H1 (cell line): Measurements from ENCODE around the gene PPBP. TPM values are rescaled to one million over a fixed set of nuclear protein-coding genes. Genes with fewer than 3 reads are reported as not detected.

Experiments
- CTCF ChIA-PET: fragments of 300-600 bp; sonication (Branson Sonifier 250); formaldehyde crosslinking; loops from one replicate; lab custom pipeline; 2021; ENCODE audit not compliant: partially characterized antibody; lab: Charles Lee
- POLR2A ChIA-PET: fragments of 300-600 bp; sonication (Branson Sonifier 250); formaldehyde crosslinking; loops from one replicate; lab custom pipeline; 2021; ENCODE audit warnings: inconsistent platforms; ENCODE audit not compliant: partially characterized antibody; lab: Charles Lee
- DNase-seq, 2 experiments: peaks; one replicate each; pipeline versions ENCODE4 v3.0.0 to v3.0.0-alpha.2; 2010 to 2022; ENCODE audit warnings: low spot score in 2 of 2, low read depth in 1 of 2, mixed read lengths in 1 of 2
- FAIRE-seq: peaks from 2 replicates; lab custom pipeline; 2011; peaks lifted over from hg19 to GRCh38; lab: Jason Lieb, UNC
- H2AFZ ChIP-seq: 2 replicates; pipeline ENCODE4 v1.8.1; 2012; ENCODE audit warnings: low read length, inconsistent platforms
- H2AK5ac ChIP-seq: 2 replicates; pipeline ENCODE4 v1.6.1; 2013; ENCODE audit warnings: low read depth, low read length
- H2BK120ac ChIP-seq: replicated peaks from 2 replicates; pipeline ENCODE3; 2013; ENCODE audit warnings: low read depth, low read length, inconsistent platforms
- H2BK12ac ChIP-seq: 2 replicates; pipeline ENCODE4 v1.6.1; 2013; ENCODE audit warnings: low read depth, low read length
- H2BK15ac ChIP-seq: 2 replicates; pipeline ENCODE4 v1.6.1; 2013; ENCODE audit warnings: low read length
- H2BK20ac ChIP-seq: 2 replicates; pipeline ENCODE4 v1.6.1; 2013; ENCODE audit warnings: low read length
- H2BK5ac ChIP-seq: 2 replicates; pipeline ENCODE4 v1.6.1; 2013; ENCODE audit warnings: low read depth, low read length
- H3K14ac ChIP-seq: 2 replicates; pipeline ENCODE4 v1.6.1; 2013; ENCODE audit warnings: inconsistent platforms; ENCODE audit not compliant: insufficient read length
- H3K18ac ChIP-seq: 2 replicates; pipeline ENCODE4 v1.6.1; 2013; ENCODE audit warnings: low read length; ENCODE audit errors: extremely low read depth
- H3K23ac ChIP-seq: 2 replicates; pipeline ENCODE4 v1.6.1; 2013; ENCODE audit warnings: inconsistent platforms; ENCODE audit not compliant: insufficient read length
- H3K23me2 ChIP-seq: 2 replicates; pipeline ENCODE4 v1.6.1; 2013; ENCODE audit warnings: low read depth, low read length
- H3K27ac ChIP-seq: 2 replicates; pipeline ENCODE4 v1.6.1; 2011; ENCODE audit warnings: low read depth, low read length, inconsistent platforms
- H3K27me3 ChIP-seq, 4 experiments: replicated peaks in 1 of 4; 1 replicate in 1 of 4; 2 replicates in 3 of 4; pipeline versions ENCODE4 v1.6.1 to v1.8.1; 2011 to 2013; ENCODE audit warnings: low read length in 3 of 4, mild to moderate bottlenecking in 3 of 4, inconsistent platforms in 2 of 4, mixed read lengths in 2 of 4, moderate library complexity in 1 of 4; ENCODE audit not compliant: control insufficient read depth in 3 of 4, insufficient read depth in 3 of 4; ENCODE audit errors: extremely low read depth in 1 of 4
- H3K36me3 ChIP-seq, 4 experiments: 2 replicates each; pipeline versions ENCODE4 v1.6.1 to v1.8.1; 2011 to 2013; ENCODE audit warnings: mild to moderate bottlenecking in 4 of 4, low read length in 3 of 4, moderate library complexity in 2 of 4, control low read depth in 1 of 4, inconsistent platforms in 1 of 4; ENCODE audit not compliant: insufficient read depth in 4 of 4, control insufficient read depth in 2 of 4
- H3K4ac ChIP-seq: replicated peaks from 2 replicates; pipeline ENCODE3; 2013; ENCODE audit warnings: low read length, low read depth, mixed read lengths, inconsistent platforms; ENCODE audit not compliant: insufficient read length
- H3K4me1 ChIP-seq, 4 experiments: replicated peaks in 1 of 4; 1 replicate in 1 of 4; 2 replicates in 3 of 4; pipeline versions ENCODE4 v1.6.1 to v1.8.1; 2011 to 2013; ENCODE audit warnings: low read length in 3 of 4, inconsistent platforms in 2 of 4, mixed read lengths in 1 of 4; ENCODE audit not compliant: insufficient read depth in 4 of 4, control insufficient read depth in 3 of 4
- H3K4me2 ChIP-seq, 2 experiments: 2 replicates each; pipeline versions ENCODE4 v1.6.1 to v1.8.1; 2011 to 2013; ENCODE audit warnings: low read depth in 2 of 2, low read length in 2 of 2, control low read depth in 1 of 2, inconsistent platforms in 1 of 2, mild to moderate bottlenecking in 1 of 2; ENCODE audit not compliant: insufficient read depth in 1 of 2
- H3K4me3 ChIP-seq, 4 experiments: fragments of 200-600, 300-600 bp in 1 of 4; sonication (generic), shearing (Covaris generic), sonication (Bioruptor Twin) in 1 of 4; 2 replicates each; pipeline versions ENCODE4 v1.5.1 to v1.8.1; 2011 to 2016; ENCODE audit warnings: low read length in 4 of 4, low read depth in 3 of 4, control low read depth in 2 of 4, inconsistent platforms in 2 of 4, mild to moderate bottlenecking in 2 of 4, mixed read lengths in 1 of 4, moderate library complexity in 1 of 4; ENCODE audit not compliant: insufficient read depth in 2 of 4; ENCODE audit errors: extremely low read depth in 1 of 4
- H3K56ac ChIP-seq: replicated peaks from 2 replicates; pipeline ENCODE3; 2013; ENCODE audit warnings: low read depth, mild to moderate bottlenecking, mixed read lengths, low read length, inconsistent platforms; ENCODE audit not compliant: insufficient read length
- H3K79me1 ChIP-seq: 2 replicates; pipeline ENCODE4 v1.6.1; 2013; ENCODE audit warnings: low read depth, low read length, control low read depth
- H3K79me2 ChIP-seq, 2 experiments: 2 replicates each; pipeline versions ENCODE4 v1.6.1 to v1.8.1; 2012 to 2013; ENCODE audit warnings: low read length in 2 of 2, mild to moderate bottlenecking in 2 of 2, inconsistent platforms in 1 of 2; ENCODE audit not compliant: insufficient read depth in 2 of 2, control insufficient read depth in 1 of 2
- H3K9ac ChIP-seq, 4 experiments: replicated peaks in 1 of 4; 1 replicate in 1 of 4; 2 replicates in 3 of 4; pipeline versions ENCODE4 v1.6.1 to v1.8.1; 2011 to 2013; ENCODE audit warnings: low read depth in 3 of 4, low read length in 3 of 4, control low read depth in 2 of 4, mild to moderate bottlenecking in 2 of 4, moderate library complexity in 2 of 4, inconsistent platforms in 1 of 4; ENCODE audit errors: extremely low read depth in 1 of 4
- H3K9me3 ChIP-seq, 2 experiments: 2 replicates each; pipeline versions ENCODE4 v1.6.1 to v1.8.1; 2012 to 2013; ENCODE audit warnings: mild to moderate bottlenecking in 2 of 2, moderate library complexity in 2 of 2, control low read depth in 1 of 2, inconsistent platforms in 1 of 2, low read depth in 1 of 2, low read length in 1 of 2, mixed read lengths in 1 of 2; ENCODE audit not compliant: insufficient read depth in 2 of 2
- H4K20me1 ChIP-seq, 2 experiments: replicated peaks in 1 of 2; 2 replicates each; pipeline versions ENCODE3 to v1.8.1; 2011 to 2013; ENCODE audit warnings: inconsistent platforms in 2 of 2, low read length in 2 of 2, mild to moderate bottlenecking in 1 of 2; ENCODE audit not compliant: insufficient read depth in 2 of 2, control insufficient read depth in 1 of 2
- H4K5ac ChIP-seq: 2 replicates; pipeline ENCODE4 v1.6.1; 2013; ENCODE audit warnings: low read length, low read depth, mixed read lengths, inconsistent platforms; ENCODE audit not compliant: insufficient read length
- H4K8ac ChIP-seq: 2 replicates; pipeline ENCODE4 v1.8.0; 2013; ENCODE audit warnings: mild to moderate bottlenecking, moderate library complexity, low read length, inconsistent platforms; ENCODE audit not compliant: insufficient read depth; ENCODE audit errors: extremely low read depth
- H4K91ac ChIP-seq: replicated peaks from 2 replicates; pipeline ENCODE3; 2013; ENCODE audit warnings: low read length, mixed read lengths, inconsistent platforms; ENCODE audit not compliant: insufficient read length
- ASH2L ChIP-seq: fragments of 200-600, 300-600 bp; sonication (generic); IDR thresholded peaks from one replicate; pipeline ENCODE4 v1.7.1; 2017; ENCODE audit warnings: low read length
- CBX8 ChIP-seq: fragments of 300-800, 300-1000 bp; sonication (generic); IDR thresholded peaks from 2 replicates; pipeline ENCODE4 v1.7.1; 2016; ENCODE audit warnings: low read depth, low read length, borderline replicate concordance
- KDM5A ChIP-seq: fragments of 200-600 bp; IDR thresholded peaks from 2 replicates; pipeline ENCODE4 v1.7.1; 2012; ENCODE audit warnings: mild to moderate bottlenecking, low read length, inconsistent platforms, mixed read lengths
- NANOG ChIP-seq: IDR thresholded peaks from 2 replicates; pipeline ENCODE4 v1.6.1; 2011; ENCODE audit warnings: low read length, low read depth, mild to moderate bottlenecking, inconsistent platforms; ENCODE audit not compliant: insufficient read depth, poor library complexity, severe bottlenecking
- POLR2A ChIP-seq, 2 experiments: IDR thresholded peaks; 1 replicate in 1 of 2; 2 replicates in 1 of 2; pipeline ENCODE4 v1.6.1; 2011; ENCODE audit warnings: low read depth in 2 of 2, low read length in 2 of 2, mild to moderate bottlenecking in 2 of 2; ENCODE audit errors: control extremely low read depth in 1 of 2
- TAF7 ChIP-seq: optimal IDR thresholded peaks from 2 replicates; pipeline ENCODE3; 2011; ENCODE audit warnings: low read depth, mild to moderate bottlenecking, inconsistent platforms, low read length, moderate library complexity, borderline replicate concordance
- WGBS, 2 experiments: shearing (Covaris generic) in 1 of 2; methylation state at CpG; one replicate each; pipeline versions ENCODE4 v1.1.6 to v1.1.7; 2013 to 2015; ENCODE audit warnings: low lambda C conversion rate in 2 of 2, mixed read lengths in 2 of 2, inconsistent platforms in 1 of 2, low coverage in 1 of 2, missing lambda C conversion rate in 1 of 2; ENCODE audit not compliant: insufficient replicate concordance in 2 of 2, insufficient coverage in 1 of 2, insufficient read length in 1 of 2; ENCODE audit errors: extremely low coverage in 1 of 2, missing lambda C conversion rate in 1 of 2; 5-methylcytosine and 5-hydroxymethylcytosine counted together
- polyA plus RNA-seq, 7 experiments: library from polyadenylated mRNA; depleted of rRNA in 3 of 7; stranded (reverse) in 5 of 7; unstranded in 2 of 7; fragments of >200 nt in 5 of 7; fragments of 200-250 nt in 2 of 7; gene quantifications; 1 replicate in 5 of 7; 2 replicates in 1 of 7; 4 replicates in 1 of 7; pipeline versions ENCODE4 v1.2.1 to v1.2.3, GENCODE V29; 2011 to 2013; ENCODE audit warnings: missing spikeins in 2 of 7, mixed read lengths in 2 of 7
- total RNA-seq: library from RNA; stranded (reverse); fragmentation: NEBNext Ultra II Directional; extraction: Animal tissue kit (Norgen Biotek cat#: 25700); gene quantifications from 2 replicates; pipeline ENCODE4 v1.2.1, GENCODE V29; 2021

PPBP gene
- total and polyA plus RNA-seq, 2 of the 8 experiments (the other 6 are each of a cell fraction or from before 2014, with no cell fraction given) = 0.18 to 0.43 TPM

GRCh38 chr4:74009307-74009706, 21.3 kb upstream of the PPBP start:
- POLR2A ChIA-PET = interaction anchor here (1.9 to 2.6 kb wide), 2 partner anchors 11 to 29 kb away, joined by 5 to 10 read pairs; partner anchors contain the start of genes CXCL3 and CXCL5
- TF ChIP-seq KDM5A (no peak), POLR2A (IDR thresholded peaks at IDR 0.05; ENCODE audit: control extremely low read depth in 1 of 2, low read depth in 2 of 2, low read length in 2 of 2) (no peak), CBX8 (no peak), TAF7 (no peak), ASH2L (no peak), NANOG (no peak)
- H4K91ac ChIP-seq = no peak overlapping the region
- H4K20me1 ChIP-seq = no peaks in the 10 kb centered on the region
- H3K4me1 ChIP-seq = peaks cover 0 to 2% (median 0%) of the 10 kb centered on the region in 4 experiments; a peak in 1 of 7 replicates
- CTCF ChIA-PET = interaction anchor here (0.9 to 4.0 kb wide), 2 partner anchors 29 to 44 kb away, joined by 3 to 18 read pairs; partner anchors contain the start of gene CXCL3
- no peaks in the 10 kb centered on the region for H3K23me2 ChIP-seq
- no peak for FAIRE-seq
- no peak overlapping the region for H3K27ac ChIP-seq
- H2BK120ac ChIP-seq = no peak overlapping the region
- no peak overlapping the region for H3K4me3 ChIP-seq
- no peak overlapping the region for H2BK20ac ChIP-seq
- H3K27me3 ChIP-seq = no peaks in the 10 kb centered on the region
- H2AK5ac ChIP-seq = no peak overlapping the region
- H3K4ac ChIP-seq = no peak overlapping the region
- no peak overlapping the region for H3K14ac ChIP-seq
- no peak overlapping the region for H2BK15ac ChIP-seq
- H3K18ac ChIP-seq = no peak overlapping the region
- H3K9ac ChIP-seq = no peak overlapping the region
- no peak overlapping the region for H4K8ac ChIP-seq
- no peak overlapping the region for H3K23ac ChIP-seq
- H4K5ac ChIP-seq = no peak overlapping the region
- H3K36me3 ChIP-seq = peaks cover 0 to 3% (median 0%) of the 10 kb centered on the region in 4 experiments; a peak in 2 of 8 replicates
- no peaks in the 10 kb centered on the region; a peak in 1 of 4 replicates for H3K9me3 ChIP-seq
- H2AFZ ChIP-seq = no peak overlapping the region
- WGBS, 2 experiments = 83% methylated on average over 3 of the region's 3 CpGs; no CpG with 5 or more reads in 1 of the 2 experiments
- H2BK12ac ChIP-seq = no peak overlapping the region
- H2BK5ac ChIP-seq = no peak overlapping the region
- H3K56ac ChIP-seq = no peak overlapping the region
- no peaks in the 10 kb centered on the region for H3K79me2 ChIP-seq
- no peaks in the 10 kb centered on the region for H3K79me1 ChIP-seq
- no peak overlapping the region for H3K4me2 ChIP-seq
- DNase-seq = no peak
